Nucleus accumbens (tissue), 56 donors: ENCODE measurements around the gene PDGFRB.

ENCODE experiments used
- DNase-seq, 56 donors: peaks; one replicate each; lab custom pipeline; 2025; lab: John Stamatoyannopoulos, UW

Gene PDGFRB

DNA sequence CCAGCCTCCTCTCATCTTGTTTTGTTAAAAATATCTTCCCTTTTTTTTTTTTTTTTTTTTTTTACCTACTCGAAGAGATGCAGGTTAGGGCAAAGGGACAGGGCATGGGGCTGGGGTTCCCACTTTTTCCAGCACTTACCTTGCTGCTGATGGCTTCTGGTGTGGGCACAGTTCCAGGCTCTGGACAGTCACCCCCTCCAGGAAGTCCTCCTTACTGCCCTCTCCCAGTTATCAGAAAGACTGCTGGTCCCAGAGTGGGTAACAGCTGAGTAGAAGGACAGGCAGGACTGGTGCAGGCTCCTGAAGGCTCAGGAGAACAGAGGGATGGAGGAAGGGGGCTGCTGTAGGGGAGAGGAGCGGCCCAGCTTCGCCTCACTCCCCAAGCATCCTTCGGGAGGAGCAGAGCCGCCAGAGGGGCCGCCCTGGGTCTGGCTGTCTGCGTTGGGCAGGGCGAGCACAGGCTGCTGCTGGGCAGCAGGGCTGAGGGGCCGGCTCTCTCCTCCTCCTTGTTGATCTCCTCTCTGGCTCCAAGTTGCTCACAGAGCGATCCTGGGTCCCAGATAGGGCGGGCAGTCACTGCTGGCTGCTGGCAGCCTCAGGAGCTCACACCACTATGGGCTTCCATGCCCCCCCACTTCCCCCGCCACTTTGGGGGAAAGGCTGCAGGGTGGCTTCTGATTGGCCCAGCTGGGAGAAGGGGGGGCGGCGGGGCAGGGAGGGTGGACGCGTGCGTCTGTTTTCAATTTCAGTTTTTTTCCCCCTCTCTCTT is at the start of gene PDGFRB:
Gene PDGFRB, minus strand, starts transcription at position 588 of the 769 bp plus-strand sequence. CDS start 18,798 bp downstream, outside the sequence.
- peak in 55 of 56 donors; percentile 16 to 89 (median 65) for DNase-seq

DNA sequence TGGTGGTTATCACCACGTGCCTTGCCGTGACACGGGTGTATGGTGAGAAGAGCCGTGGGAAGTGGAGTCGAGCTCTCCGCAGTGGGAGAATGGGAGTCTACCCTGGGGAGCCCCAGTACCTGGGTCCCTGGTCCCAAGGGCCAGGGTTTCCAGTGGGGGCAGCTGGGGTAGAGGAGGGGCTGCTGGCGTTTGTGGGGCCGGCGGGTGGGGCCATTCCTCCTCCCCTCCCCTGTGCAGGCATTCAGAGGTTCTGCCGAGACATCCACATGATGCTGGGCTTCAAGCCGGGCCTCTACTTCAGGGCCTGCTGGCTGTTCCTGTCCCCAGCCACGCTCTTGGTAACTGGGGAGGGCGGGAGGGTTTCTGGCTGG is 48.9 kb upstream of the PDGFRB start:
- no peak for DNase-seq

DNA sequence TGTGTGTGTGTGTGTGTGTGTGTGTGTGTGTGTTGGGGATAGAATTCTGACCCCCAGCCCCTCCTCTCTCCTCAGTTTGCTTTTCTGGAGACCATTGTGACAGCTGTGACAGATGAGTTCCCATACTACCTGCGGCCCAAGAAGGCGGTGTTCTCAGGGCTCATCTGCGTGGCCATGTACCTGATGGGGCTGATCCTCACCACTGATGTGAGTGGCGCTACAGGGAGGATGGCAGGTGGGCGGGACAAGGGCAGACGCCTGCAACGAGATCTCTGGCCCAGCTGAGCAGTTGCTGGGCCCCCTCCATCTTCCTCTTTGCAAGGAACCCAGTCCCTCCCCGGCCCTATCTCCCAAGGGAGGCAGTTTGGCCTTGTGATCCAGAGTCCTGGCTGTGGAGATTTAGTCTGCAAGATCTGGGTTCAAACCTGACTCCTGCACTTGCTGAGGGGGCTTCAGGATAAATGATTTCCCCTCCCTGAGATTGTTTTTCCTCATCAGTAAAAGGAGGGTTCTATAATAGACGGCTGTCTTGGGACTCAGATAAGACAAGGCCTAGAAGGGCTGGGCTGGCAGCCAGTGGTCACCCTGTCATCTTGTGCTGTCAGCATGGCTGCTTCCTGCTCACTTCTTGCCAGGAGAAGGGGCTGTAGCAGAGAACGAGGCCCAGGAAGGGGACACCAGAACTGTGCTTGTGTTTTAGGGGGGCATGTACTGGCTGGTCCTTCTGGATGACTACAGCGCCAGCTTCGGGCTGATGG is 48.4 kb upstream of the PDGFRB start:
- DNase-seq = no peak

DNA sequence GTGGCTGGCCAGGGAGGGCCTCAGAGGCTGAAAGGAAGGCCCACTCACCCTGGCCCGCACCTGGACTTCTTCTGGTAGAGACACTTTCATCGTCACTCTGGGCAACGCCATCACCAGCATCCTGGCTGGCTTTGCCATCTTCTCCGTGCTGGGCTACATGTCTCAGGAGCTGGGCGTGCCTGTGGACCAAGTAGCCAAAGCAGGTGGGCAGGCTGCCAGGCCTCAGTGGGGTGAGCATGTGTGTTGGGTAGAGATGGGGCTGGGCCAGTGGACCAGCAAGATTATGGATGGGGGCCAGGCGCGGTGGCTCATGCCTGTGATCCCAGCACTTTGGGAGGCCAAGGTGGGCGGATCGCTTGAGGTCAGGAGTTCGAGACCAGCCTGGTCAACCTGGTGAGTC is 46.9 kb upstream of the PDGFRB start:
- DNase-seq = no peak

DNA sequence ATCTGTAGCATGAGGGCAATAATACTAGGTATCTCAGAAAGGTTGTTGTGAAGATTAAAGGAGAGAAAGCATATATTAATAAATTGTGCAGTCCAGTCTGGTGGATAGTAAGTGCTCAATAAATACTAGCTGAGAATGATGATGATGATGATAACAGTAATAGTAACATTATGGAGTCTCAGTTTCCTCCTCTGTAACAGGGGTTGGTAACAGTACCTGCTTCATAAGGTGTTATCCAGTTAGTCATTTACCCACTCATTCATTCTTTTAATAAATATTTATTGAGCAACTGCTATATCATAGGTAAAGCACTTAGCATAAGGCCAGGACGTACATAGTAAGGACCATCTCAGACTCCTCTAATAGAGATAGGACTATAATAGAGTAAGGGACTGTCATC is 41.8 kb upstream of the PDGFRB start:
- DNase-seq = no peak

DNA sequence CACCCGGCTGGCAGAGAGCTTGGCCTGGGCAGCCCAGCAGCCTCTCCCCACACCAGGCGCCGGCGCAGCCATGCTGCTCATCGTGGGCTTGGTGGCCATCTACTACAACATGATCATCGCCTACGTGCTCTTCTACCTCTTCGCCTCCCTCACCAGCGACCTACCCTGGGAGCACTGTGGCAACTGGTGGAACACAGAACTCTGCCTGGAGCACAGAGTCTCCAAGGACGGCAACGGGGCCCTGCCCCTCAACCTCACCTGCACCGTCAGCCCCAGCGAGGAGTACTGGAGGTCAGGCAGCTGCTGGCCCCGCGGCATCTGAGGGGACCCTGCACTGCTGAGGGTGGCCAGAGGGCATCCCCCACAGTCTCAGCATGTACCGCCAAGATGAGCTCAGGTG is 41.3 kb upstream of the PDGFRB start:
- no peak for DNase-seq

DNA sequence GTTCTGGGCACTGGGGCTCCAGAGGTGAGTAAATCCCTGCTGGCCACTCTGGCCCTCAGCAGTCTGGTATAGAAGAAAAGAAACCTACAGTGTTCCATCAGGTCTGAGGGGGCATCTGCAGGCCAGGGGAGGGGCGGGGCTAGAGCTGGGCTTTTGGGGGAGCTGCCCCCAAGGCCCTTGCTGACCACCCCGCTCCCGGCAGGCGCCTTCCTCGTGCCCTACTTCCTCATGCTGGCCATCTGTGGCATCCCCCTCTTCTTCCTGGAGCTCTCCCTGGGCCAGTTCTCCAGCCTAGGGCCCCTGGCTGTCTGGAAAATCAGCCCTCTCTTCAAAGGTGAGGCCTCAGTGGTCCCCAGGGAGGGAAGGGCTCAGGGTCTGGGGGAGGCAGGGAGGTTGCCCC is 40.9 kb upstream of the PDGFRB start:
- peak in 2 of 56 donors; percentile 31 to 32 for DNase-seq

DNA sequence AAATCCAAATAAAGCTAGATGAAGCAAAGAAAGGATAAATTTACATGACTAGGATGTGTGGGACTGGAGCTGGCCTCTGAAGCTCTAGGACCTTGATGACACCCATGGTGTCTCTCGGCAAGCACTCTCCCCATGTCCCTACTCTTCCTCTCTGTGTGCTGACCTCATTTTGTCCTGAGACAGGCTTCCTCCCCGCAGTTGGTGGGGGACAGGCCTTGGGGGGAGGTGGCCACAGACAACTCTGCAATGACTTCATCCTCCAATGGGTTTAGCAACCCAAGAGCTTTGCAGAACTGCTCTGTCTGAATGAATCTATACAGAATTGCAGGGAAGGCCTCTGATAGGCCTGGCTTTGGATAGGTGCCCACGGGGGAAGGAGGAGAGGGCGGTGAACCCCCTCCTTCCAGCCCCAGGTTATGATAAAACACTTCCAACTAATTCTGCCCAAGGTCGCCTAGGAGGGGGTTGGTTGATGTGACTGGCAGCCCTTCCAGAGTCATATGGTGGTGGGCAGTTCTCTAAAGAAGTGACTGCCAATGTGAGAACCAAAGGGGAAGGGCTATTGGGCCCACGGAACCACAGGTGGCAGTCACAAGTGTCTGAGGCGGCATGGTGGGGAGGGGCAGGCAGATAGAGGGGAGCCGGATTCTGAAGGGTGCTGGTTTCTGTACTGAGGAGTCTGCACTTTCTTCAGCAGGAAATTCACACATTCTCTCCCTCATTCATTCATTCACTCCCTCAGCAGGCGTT is 40.3 kb upstream of the PDGFRB start:
- no peak for DNase-seq

DNA sequence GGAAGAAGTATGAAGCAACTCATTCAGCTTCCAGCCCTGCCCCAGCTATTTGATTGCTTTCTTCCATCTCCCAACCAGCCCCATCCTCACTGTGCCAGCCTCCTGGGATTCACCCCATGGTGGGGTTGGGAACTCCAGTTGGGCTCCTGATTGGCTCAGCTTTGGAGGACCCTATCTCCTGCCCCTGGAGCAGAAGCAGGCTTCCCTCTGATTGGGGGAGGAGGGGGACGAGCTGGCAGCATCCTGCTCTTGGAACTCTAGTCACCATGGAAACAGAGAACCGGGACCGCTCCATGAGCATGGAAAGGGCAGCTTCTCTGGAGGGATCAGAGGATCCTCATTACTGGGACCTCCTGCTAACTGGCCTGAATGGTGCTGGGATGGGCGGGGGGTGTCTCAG is 36.8 kb upstream of the PDGFRB start:
- peak in 17 of 56 donors; percentile 4 to 53 (median 21) for DNase-seq

DNA sequence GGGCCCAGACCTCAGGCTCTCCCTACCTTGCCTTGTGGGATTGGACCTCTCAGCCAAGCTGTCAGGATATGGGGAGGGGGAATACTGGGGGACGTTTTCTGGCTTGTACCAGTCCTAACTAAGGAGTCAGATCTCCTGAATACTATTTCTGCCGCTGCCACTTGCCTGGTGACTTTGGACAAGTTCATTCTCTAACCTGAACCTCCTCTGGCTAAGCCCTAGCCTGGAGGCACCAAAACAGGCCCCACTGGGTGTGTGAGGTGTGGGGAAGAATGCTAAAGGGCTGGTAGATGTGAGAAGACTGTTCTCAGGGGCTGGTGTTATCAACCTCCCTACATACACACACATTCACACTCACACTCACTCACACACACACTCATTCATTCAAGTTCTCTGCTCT is 35.3 kb upstream of the PDGFRB start:
- no peak for DNase-seq

DNA sequence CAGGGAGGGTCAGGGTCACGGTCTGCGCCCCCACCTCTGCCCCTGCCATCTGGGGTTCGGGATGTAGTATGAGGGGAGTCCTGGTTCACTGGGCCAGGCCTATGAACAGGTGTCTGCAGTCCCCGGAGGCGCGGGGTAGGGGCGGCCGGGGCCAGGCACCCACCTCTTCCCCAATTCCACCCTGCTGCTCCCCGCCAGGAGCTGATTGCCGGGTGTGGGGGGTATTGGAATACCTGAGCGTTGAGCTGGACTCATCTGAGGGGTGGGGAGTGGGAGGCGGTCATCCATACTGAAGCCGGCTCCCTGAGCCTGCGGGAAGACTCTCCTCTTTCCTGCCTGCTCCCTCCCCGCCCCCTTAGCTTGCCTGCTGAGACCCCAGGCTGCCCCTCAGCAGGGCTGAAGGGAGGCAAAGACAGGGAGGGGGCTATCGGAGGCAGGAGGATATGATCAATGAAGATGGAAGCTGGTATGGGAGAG is 34.9 kb upstream of the PDGFRB start:
- DNase-seq = no peak

DNA sequence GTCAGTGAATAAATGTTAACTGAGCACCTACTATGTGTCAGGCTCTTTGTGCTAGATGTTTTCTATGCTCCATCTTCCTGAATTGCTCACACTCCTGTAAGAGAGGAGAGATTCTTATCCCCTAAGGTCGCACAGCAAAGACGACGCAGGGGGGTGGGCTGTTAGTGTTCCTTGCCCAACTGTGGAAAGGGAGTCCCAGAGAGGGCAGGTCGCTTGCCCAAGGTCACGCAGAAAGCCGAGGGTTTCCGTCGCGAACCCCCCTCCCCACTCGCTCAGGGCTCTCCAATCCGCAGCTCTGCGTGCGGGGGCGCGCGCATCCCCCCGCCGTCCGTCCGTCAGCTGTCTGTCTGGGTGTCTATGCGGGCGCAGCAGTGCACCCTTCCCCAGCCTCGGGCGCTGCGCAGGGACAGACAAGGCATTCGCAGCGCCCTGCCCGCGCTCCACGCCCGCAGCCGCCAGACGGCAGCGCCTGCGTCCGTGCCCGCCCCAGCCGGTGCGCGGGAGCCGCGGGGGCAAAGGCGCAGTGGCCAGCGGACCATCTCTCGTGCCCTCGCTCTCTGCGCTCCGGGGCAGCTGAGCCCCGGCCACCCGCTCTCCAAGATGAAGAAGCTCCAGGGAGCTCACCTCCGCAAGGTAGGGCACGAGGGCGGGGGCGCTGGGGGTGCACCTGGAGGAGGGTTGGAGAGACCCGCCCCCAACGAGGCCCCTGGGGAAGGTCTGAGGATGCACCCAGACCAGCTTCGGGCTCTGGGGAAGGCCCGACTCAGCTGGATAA is 34.3 kb upstream of the PDGFRB start, which contains the start of gene SLC6A7:
Gene SLC6A7, plus strand, starts transcription at position 335 of the 775 bp plus-strand sequence. Its CDS starts 266 bp downstream, at position 601.
- no peak for DNase-seq

DNA sequence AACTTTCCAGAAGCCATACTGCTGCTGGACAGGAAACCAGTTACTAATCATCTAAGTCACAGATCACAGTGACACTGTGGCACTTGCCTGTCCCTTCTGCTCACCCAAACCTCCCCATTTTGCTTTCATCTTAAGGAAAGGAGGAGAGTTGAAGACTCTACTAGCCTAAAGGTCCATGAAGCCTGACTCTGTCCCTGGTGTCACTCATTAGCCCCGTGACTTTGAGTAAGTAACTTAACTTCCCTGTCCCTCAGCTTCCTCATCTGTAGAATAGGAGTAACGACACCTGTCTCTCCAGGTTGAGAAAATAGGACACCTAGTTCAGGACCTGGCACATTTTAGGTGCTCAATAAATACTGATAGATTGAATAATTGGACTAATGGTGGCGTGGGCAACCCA is 33.7 kb upstream of the PDGFRB start:
- no peak for DNase-seq

DNA sequence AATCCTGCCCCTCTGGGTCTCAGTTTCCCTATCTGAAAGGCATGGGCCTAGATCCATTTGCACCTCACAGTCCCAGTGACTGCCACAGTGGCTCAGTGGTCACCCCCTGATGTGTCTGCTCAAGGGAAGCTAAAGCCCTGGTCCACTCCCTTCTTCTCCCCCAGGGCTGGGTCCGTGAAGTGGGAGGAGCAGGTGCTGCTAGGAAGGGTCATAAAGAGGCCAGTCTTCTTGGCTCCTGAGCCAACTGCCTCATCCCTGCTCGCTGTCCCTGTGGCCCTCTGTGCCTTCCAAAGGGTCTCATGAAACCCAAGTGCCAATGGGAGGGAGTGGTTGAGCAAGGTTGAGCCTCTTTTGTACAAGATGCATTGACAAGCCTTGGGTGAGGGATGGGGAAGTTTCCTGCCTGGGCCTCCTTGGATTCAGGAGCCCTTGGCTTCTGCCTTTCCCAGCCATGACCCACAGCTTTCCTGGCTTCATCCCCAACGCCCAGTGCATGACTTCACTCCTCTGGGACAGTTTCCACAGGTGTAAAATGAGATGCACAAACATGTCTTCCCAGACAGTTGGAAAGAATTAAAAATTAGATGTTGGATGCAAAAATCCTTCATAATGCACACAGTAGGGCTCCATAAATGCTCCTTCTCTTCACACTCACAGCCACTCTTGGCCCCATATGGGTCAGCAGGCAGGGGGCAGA is 32.6 kb upstream of the PDGFRB start:
- no peak for DNase-seq

DNA sequence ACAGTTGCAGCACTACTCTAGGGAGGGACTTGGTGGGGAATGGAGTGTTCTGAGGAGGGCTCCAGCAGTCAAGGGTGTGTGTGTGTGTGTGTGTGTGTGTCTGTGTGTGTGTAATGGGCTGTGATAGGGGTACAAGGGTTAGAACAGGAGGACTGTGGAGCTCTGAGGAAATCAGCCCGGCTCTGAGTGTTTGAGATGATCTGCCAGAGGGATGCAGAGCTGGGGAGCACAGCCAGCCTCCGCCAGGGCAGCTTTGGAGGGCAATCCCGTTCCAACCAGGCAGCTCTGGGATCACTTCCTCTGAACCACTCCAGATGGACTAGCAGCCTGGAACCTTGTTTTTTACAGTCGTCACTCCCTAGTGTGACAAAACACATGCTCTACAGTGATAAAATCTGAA is 31.3 kb upstream of the PDGFRB start:
- DNase-seq = no peak

DNA sequence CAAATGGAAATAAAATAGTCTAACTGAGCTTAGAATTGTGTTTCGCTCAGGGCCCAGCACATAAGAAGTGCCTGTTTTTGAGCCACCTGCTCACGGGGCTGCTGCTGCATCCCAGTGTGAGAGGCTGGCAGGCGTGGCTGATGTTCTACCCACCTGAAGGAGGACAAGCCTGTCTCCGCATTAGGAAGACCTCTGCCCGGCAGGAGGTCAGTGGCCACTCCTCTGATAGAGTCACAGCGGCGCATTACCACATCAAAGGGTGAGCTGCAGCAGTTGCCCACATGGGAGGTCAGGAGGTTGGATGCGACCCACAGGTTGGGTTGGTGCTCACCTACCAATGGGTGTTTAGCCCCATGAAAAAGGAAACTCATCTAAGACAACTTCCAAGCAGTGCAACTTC is 30.5 kb upstream of the PDGFRB start:
- DNase-seq = no peak

DNA sequence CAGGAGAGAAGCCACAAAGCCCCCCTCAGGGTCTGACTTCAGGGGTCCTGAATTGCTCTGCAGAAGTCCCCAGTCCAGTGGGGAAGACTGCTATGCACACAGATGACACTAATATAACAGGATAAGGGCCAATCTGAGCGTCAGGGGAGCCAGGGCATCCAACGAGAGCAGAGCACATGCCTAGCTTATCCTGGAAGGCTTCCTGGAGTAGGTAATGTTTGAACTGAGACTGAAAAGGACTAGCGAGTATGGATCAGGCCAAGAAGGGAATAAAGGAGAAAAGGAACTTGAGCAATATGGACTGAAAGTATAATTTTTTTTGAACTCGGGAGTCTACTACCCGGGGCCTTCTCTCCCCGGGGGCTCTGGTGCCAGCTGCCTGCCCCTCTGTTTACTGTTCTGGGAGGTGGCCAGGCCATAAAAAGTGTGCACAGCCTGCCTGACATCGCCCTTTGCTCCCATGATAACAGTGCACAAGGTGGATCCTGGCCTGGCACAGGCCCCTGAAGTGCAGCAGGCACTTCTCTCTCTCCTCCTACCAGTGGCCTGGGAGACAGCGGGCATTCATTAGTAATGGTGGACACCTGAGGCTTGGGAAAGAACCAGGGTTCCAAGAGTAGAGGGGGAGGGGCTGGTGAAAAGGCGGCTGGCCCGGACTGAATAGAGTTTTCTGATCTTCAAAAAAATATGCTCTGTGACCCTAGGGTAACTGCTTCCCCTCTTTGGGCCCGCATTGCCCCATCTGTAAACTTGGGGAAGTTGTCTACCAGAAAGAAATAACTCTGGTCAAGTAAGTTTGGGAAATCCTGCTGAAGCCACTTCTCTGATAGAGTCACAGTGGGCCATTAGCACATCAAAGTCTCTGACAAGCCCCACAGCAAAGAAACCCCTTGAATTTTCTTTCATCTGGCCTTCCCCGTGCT is 29.6 kb upstream of the PDGFRB start:
- no peak for DNase-seq

DNA sequence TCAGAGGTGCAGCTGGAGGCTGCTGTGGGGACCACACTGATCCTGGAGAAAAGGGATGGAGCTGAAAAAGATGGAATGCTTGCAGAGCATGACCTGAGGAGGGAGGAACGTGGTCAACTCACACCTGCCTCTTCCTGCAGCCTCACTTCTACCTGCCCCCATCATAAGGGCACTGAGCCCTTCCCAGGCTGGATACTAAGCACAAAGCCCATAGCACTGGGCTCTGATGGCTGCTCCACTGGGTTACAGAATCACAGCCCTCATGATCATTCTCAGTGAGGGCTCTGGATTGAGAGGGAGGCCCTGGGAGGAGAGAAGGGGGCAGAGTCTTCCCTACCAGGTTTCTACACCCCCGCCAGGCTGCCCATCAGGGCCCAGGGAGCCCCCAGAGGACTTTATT is 28.4 kb upstream of the PDGFRB start:
- DNase-seq = no peak

DNA sequence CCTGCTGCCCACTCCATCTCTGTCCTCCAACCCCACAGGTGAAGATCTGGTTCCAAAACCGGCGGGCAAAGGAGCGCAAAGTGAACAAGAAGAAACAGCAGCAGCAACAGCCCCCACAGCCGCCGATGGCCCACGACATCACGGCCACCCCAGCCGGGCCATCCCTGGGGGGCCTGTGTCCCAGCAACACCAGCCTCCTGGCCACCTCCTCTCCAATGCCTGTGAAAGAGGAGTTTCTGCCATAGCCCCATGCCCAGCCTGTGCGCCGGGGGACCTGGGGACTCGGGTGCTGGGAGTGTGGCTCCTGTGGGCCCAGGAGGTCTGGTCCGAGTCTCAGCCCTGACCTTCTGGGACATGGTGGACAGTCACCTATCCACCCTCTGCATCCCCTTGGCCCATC is 27.8 kb upstream of the PDGFRB start:
- no peak for DNase-seq
